ENCODE results near the gene DIPK1A.

Gene DIPK1A

GRCh38 chr1:92843429-92844352, 117.6 kb downstream of the DIPK1A start:
- TF ChIP-seq GATA3 (IDR thresholded peaks at IDR 0.05; ENCODE audit: low read depth, low read length) = no peak
- no peak for TF ChIP-seq GATA2 (IDR thresholded peaks at IDR 0.05; ENCODE audit: low read depth, low read length)

- TF ChIP-seq GATA2 (IDR thresholded peaks at IDR 0.05; ENCODE audit: low read depth, low read length) (no peak), GATA3 (IDR thresholded peaks at IDR 0.05; ENCODE audit: low read depth, low read length) (no peak)
Measured at GRCh38 chr1:92843046-92843423, 118.2 kb downstream of the DIPK1A start.

GRCh38 chr1:92842082-92843045, 118.9 kb downstream of the DIPK1A start:
- TF ChIP-seq GATA2 (IDR thresholded peaks at IDR 0.05; ENCODE audit: low read depth, low read length) (no peak), GATA3 (IDR thresholded peaks at IDR 0.05; ENCODE audit: low read depth, low read length) (no peak)

- TF ChIP-seq GATA2 (IDR thresholded peaks at IDR 0.05; ENCODE audit: low read depth, low read length) (no peak), GATA3 (IDR thresholded peaks at IDR 0.05; ENCODE audit: low read depth, low read length) (no peak)
Measured at GRCh38 chr1:92840600-92840999, 120.7 kb downstream of the DIPK1A start.

- no peak for TF ChIP-seq GATA3 (IDR thresholded peaks at IDR 0.05; ENCODE audit: low read depth, low read length)
- no peak for TF ChIP-seq GATA2 (IDR thresholded peaks at IDR 0.05; ENCODE audit: low read depth, low read length)
Measured at GRCh38 chr1:92839442-92839841, 121.8 kb downstream of the DIPK1A start.

- TF ChIP-seq GATA3 (IDR thresholded peaks at IDR 0.05; ENCODE audit: low read depth, low read length) (no peak), GATA2 (IDR thresholded peaks at IDR 0.05; ENCODE audit: low read depth, low read length) (no peak)
Measured at GRCh38 chr1:92838519-92838918, 122.7 kb downstream of the DIPK1A start.

GRCh38 chr1:92837062-92837461, 124.2 kb downstream of the DIPK1A start:
- TF ChIP-seq GATA3 (IDR thresholded peaks at IDR 0.05; ENCODE audit: low read depth, low read length) = no peak

GRCh38 chr1:92834617-92835016, 126.6 kb downstream of the DIPK1A start:
- TF ChIP-seq GATA2 (IDR thresholded peaks at IDR 0.05; ENCODE audit: low read depth, low read length) (no peak), GATA3 (IDR thresholded peaks at IDR 0.05; ENCODE audit: low read depth, low read length) (no peak)

- no peak for TF ChIP-seq GATA2 (IDR thresholded peaks at IDR 0.05; ENCODE audit: low read depth, low read length)
- TF ChIP-seq GATA3 (IDR thresholded peaks at IDR 0.05; ENCODE audit: low read depth, low read length) = no peak
Measured at GRCh38 chr1:92833840-92834239, 127.4 kb downstream of the DIPK1A start.

- no peak for TF ChIP-seq GATA2 (IDR thresholded peaks at IDR 0.05; ENCODE audit: low read depth, low read length)
- no peak for TF ChIP-seq GATA3 (IDR thresholded peaks at IDR 0.05; ENCODE audit: low read depth, low read length)
Measured at GRCh38 chr1:92832537-92833114, 128.6 kb downstream of the DIPK1A start.

- TF ChIP-seq GATA2 (IDR thresholded peaks at IDR 0.05; ENCODE audit: low read depth, low read length) = no peak
- TF ChIP-seq GATA3 (IDR thresholded peaks at IDR 0.05; ENCODE audit: low read depth, low read length) = no peak
Measured at GRCh38 chr1:92831762-92832536, 129.3 kb downstream of the DIPK1A start, which contains the start of gene RPL5. Gene RPL5, plus strand, starts transcription at chr1:92832040. Its CDS starts 75 bp downstream, at chr1:92832115.

GRCh38 chr1:92831368-92831761, 129.9 kb downstream of the DIPK1A start:
- TF ChIP-seq GATA2 (IDR thresholded peaks at IDR 0.05; ENCODE audit: low read depth, low read length) (no peak), GATA3 (IDR thresholded peaks at IDR 0.05; ENCODE audit: low read depth, low read length) (no peak)

GRCh38 chr1:92826792-92827191, 134.5 kb downstream of the DIPK1A start:
- no peak for TF ChIP-seq GATA2 (IDR thresholded peaks at IDR 0.05; ENCODE audit: low read depth, low read length)
- TF ChIP-seq GATA3 (IDR thresholded peaks at IDR 0.05; ENCODE audit: low read depth, low read length) = no peak
